Astrocyte of the spinal cord (primary cell): ENCODE measurements around the gene MAB21L3.

Source experiments
- DNase-seq: peaks from one replicate; pipeline ENCODE4 v3.0.0; 2011; ENCODE audit warnings: low read depth, low spot score
- H3K4me3 ChIP-seq: 2 replicates; pipeline ENCODE4 v1.5.1; 2011; ENCODE audit warnings: low read depth, mild to moderate bottlenecking, low read length, moderate library complexity
- in situ Hi-C: cut with HindIII; loops from 2 replicates; pipeline ENCODE4 v1.10.0; 2017; ENCODE audit warnings: low sequenced_read_pairs
- TF ChIP-seq, protein P1 (sequence below): IDR thresholded peaks from 2 replicates; pipeline ENCODE4 v1.5.1; 2012; ENCODE audit warnings: low read depth, mild to moderate bottlenecking, low read length, inconsistent platforms

Gene MAB21L3

DNA sequence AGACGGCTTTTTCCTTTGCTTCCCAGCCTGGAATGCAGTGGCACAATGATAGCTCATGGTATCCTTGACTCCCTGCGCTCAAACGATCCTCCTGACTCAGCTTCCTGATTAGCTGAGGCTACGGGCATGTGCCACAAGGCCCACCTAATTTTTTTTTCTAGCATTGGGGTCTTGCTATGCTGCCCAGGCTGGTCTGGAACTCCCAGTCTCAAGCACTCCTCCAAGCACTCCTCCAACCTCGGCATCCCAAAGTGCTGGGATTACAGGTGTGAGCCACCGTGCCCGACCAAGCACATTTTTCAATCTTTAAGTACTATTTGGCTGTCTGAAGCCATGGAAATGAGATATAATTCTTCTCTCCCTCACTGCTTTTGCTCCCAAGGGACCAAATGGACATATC is 58.7 kb downstream of the MAB21L3 start:
- no peak for DNase-seq
- no peak overlapping the region for H3K4me3 ChIP-seq
- in situ Hi-C loops = no loop called here
- TF ChIP-seq, protein P1, sequence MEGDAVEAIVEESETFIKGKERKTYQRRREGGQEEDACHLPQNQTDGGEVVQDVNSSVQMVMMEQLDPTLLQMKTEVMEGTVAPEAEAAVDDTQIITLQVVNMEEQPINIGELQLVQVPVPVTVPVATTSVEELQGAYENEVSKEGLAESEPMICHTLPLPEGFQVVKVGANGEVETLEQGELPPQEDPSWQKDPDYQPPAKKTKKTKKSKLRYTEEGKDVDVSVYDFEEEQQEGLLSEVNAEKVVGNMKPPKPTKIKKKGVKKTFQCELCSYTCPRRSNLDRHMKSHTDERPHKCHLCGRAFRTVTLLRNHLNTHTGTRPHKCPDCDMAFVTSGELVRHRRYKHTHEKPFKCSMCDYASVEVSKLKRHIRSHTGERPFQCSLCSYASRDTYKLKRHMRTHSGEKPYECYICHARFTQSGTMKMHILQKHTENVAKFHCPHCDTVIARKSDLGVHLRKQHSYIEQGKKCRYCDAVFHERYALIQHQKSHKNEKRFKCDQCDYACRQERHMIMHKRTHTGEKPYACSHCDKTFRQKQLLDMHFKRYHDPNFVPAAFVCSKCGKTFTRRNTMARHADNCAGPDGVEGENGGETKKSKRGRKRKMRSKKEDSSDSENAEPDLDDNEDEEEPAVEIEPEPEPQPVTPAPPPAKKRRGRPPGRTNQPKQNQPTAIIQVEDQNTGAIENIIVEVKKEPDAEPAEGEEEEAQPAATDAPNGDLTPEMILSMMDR = no peak

DNA sequence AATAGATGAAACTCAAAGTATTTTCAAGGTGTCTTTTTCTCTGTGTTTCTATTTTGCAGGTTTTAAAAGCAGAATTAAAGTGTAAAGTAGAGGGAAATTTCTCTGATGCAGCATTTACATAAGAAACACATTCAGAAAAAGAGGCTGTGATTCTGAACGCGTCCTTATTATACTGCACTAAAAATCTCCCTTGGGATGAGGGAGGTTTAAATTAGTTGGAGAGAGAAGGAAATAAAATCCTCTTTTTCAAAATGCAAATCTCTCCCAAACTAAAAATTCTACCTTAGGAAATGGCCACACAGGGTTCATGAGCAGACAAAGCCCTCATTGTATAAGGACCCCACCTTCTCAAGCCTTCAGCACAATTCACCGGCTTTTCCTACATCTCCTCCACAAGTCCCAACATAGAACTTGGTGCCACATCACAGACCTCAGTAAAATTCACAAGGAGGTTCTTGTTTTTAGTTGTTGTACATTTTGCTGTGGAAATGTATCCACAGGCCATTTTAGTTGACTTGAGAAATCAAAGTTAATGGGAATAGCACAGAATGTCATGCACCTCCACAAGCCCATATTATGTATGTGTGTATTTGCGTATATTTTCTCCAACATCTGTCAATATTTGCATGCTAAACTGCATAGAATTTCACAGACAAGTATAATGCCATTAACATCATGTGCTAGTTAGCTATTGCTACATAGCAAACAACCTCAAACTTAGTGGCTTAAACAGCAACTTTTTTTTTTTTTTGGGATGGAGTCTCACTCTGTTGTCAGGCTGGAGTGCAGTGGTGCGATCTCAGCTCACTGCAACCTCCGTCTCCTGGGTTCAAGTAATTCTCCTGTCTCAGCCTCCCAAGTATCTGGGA is 59.8 kb downstream of the MAB21L3 start:
- TF ChIP-seq, protein P1 = no peak
- in situ Hi-C loops = no loop called here
- no peak overlapping the region for H3K4me3 ChIP-seq
- no peak for DNase-seq

DNA sequence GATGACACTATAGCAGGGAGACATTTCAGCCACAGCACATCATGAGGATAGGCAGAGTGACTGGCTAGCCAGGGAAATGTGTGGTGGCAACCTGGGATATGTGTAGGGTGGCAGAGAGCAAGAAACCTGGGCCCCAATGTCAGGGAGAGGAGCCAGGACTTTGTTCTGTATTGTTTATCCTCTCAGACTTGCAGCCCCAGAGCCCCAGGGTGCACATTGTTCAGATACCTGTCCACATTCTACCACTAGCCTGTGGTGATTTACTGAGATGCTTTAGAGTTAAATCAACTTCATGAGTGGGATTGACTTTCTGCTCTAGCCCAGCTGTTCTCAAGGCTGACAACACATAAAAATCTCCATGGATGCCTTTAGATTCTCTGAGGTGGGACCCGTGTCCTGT is 61.5 kb downstream of the MAB21L3 start:
- no peak overlapping the region for H3K4me3 ChIP-seq
- in situ Hi-C loops = no loop called here
- TF ChIP-seq, protein P1 = no peak
- no peak for DNase-seq

- in situ Hi-C loops = no loop called here
- H3K4me3 ChIP-seq = no peak overlapping the region
- no peak for DNase-seq
- TF ChIP-seq, protein P1 = no peak
These were observed 64.4 kb downstream of the MAB21L3 start for GRCh38 chr1:116175611-116176010.

GRCh38 chr1:116176306-116176789 is 65.1 kb downstream of the MAB21L3 start:
- in situ Hi-C loops = no loop called here
- H3K4me3 ChIP-seq = no peak overlapping the region
- DNase-seq = no peak
- TF ChIP-seq, protein P1 = no peak

GRCh38 chr1:116177861-116178260 is 66.7 kb downstream of the MAB21L3 start:
- TF ChIP-seq, protein P1 = no peak
- in situ Hi-C loops = no loop called here
- H3K4me3 ChIP-seq = no peak overlapping the region
- no peak for DNase-seq
